OCI-LY7 (cell line): Measurements from ENCODE around the gene BOK.

Experiments
- EZH2phosphoT487 ChIP-seq: fragments of 200-600 bp; sonication (generic); IDR thresholded peaks from 2 replicates; pipeline ENCODE4 v1.6.1; 2018; ENCODE audit warnings: low read depth, borderline replicate concordance, mild to moderate bottlenecking, mixed run types, antibody characterized with exemption, low read length, moderate library complexity, mixed read lengths
- TF ChIP-seq, protein P1 (sequence below): fragments of 200-600 bp; sonication (generic); conservative IDR thresholded peaks from 2 replicates; pipeline ENCODE4 v1.5.1; 2014; ENCODE audit warnings: mild to moderate bottlenecking, antibody characterized with exemption, low read length, moderate library complexity, mixed read lengths

DNA sequence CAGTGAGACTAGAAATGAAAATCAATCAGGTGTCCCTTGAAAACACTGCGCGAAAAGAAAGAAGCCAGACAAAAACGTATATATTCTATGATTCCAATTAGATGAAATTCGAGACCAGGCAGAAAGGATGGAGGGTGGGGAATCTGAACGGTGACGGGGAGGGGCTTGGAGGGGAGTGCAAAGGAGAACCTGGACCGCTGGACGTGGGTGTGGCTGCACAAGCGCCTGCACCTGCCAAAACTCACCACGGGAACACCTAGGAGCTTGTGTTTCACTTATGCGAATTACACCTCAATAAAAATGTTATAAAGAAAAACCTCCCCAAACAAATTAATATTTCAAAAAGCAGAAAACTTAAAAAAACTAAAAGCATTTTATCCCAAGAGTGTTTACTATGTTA, 56.5 kb downstream of the BOK start:
- TF ChIP-seq, protein P1, sequence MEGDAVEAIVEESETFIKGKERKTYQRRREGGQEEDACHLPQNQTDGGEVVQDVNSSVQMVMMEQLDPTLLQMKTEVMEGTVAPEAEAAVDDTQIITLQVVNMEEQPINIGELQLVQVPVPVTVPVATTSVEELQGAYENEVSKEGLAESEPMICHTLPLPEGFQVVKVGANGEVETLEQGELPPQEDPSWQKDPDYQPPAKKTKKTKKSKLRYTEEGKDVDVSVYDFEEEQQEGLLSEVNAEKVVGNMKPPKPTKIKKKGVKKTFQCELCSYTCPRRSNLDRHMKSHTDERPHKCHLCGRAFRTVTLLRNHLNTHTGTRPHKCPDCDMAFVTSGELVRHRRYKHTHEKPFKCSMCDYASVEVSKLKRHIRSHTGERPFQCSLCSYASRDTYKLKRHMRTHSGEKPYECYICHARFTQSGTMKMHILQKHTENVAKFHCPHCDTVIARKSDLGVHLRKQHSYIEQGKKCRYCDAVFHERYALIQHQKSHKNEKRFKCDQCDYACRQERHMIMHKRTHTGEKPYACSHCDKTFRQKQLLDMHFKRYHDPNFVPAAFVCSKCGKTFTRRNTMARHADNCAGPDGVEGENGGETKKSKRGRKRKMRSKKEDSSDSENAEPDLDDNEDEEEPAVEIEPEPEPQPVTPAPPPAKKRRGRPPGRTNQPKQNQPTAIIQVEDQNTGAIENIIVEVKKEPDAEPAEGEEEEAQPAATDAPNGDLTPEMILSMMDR: no peak
- TF ChIP-seq EZH2phosphoT487: no peak
